Right lobe of liver (tissue), 6 donors: Measurements from ENCODE around the gene CASQ2. TPM values are rescaled to one million over a fixed set of nuclear protein-coding genes. Genes with fewer than 3 reads are reported as not detected.
A peak's percentile ranks its signal among the peaks of the same experiment; 100 is the strongest.

Experiments
- ATAC-seq, 4 donors: fragments of 200-7000 bp; cut with Tn5 transposase; one replicate each; pipeline ENCODE4 v1.9.1; 2020; ENCODE audit warnings: mild to moderate bottlenecking in 4 of 4, moderate library complexity in 4 of 4
- DNase-seq, 3 donors: peaks; one replicate each; pipeline ENCODE4 v3.0.0-alpha.2; 2020
- H3K27ac ChIP-seq, 3 donors: fragments of 200-600 bp; one replicate each; pipeline ENCODE4 v1.8.0; 2022
- H3K27me3 ChIP-seq, 2 donors: fragments of 200-600 bp; one replicate each; pipeline ENCODE4 v1.8.0; 2022
- H3K36me3 ChIP-seq, 4 donors: fragments of 200-600 bp; sonication (generic) in 1 of 4; one replicate each; pipeline versions ENCODE4 v1.5.1 to v1.8.0; 2017 to 2022; ENCODE audit warnings: control low read depth in 1 of 4
- H3K4me1 ChIP-seq, 4 donors: fragments of 200-600 bp; sonication (generic) in 1 of 4; one replicate each; pipeline versions ENCODE4 v1.5.1 to v1.8.0; 2017 to 2022; ENCODE audit warnings: control low read depth in 1 of 4
- H3K4me3 ChIP-seq, 3 donors: fragments of 200-600 bp; one replicate each; pipeline ENCODE4 v1.8.0; 2022
- H3K9me3 ChIP-seq, 4 donors: fragments of 200-600 bp; sonication (generic) in 1 of 4; one replicate each; pipeline versions ENCODE4 v1.5.1 to v1.8.0; 2017 to 2022; ENCODE audit warnings: control low read depth in 1 of 4
- POLR2A ChIP-seq: fragments of 450-650 bp; IDR thresholded peaks from one replicate; pipeline ENCODE4 v1.6.1; 2017; ENCODE audit warnings: antibody characterized with exemption, mild to moderate bottlenecking
- WGBS: methylation state at CpG from one replicate; pipeline ENCODE4 v1.1.6; 2018; ENCODE audit warnings: low coverage, low lambda C conversion rate; ENCODE audit not compliant: insufficient coverage; ENCODE audit errors: missing lambda C conversion rate; 5-methylcytosine and 5-hydroxymethylcytosine counted together
- intact Hi-C, 2 donors: fragments of 100-400 bp; cut with DNase I; formaldehyde crosslinking; loops; one replicate each; pipeline versions ENCODE4 v1.11.2 to v1.14.1; 2022
- total RNA-seq, 6 experiments: library from RNA; depleted of rRNA in 2 of 6; stranded (reverse); fragments of >200 nt in 2 of 6; fragmentation: NEBNext Ultra II Directional in 3 of 6; extraction: Animal tissue kit (Norgen Biotek cat#: 25700) in 3 of 6; gene quantifications; one replicate each; pipeline versions ENCODE4 v1.1.0 to v1.2.4, GENCODE V29; 2016 to 2023
- TF ChIP-seq, protein P1 (sequence below), 4 donors: fragments of 200-600 bp in 3 of 4; fragments of 450-650 bp in 1 of 4; IDR thresholded peaks; one replicate each; pipeline versions ENCODE4 v1.5.1 to v1.8.0; 2016 to 2022; ENCODE audit warnings: antibody characterized with exemption in 4 of 4, mild to moderate bottlenecking in 2 of 4
- donor health status: DM: no; HTN: yes; CAD: no.
- donor health status: DM: no; HTN: no; CAD: no.
- donor health status: DM: no; HTN: no; CAD: no.
- donor health status: DM: no; HTN: yes; CAD: no.
- donor health status: DM: no; HTN: yes; CAD: no.

The CASQ2 gene
- total RNA-seq, 6 experiments from 2014 or later = 0.09 to 0.44 (median 0.21) TPM; not detected in 2

DNA sequence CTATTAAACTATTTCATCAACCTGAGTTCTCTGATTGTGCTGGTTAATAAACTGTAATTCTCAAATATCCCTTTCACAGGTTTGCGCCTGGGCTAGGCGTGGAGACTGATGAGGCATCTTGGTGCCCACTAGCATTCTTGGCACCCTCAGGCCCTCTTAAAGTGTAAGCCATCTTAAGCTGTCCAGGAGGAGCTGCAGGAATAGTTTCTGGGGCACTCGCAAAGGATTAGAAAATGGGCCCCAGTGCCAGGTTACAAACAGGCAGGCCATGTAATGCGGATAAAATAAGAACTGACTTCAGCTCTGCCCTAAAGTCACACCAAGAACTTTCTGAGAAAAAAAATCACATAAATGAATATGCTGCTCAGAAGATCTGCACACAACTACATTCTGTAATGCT is 1.1 kb downstream of the CASQ2 start:
- Histone ChIP-seq H3K36me3 (no peaks in the 10 kb centered on the region), H3K4me3 (no peak overlapping the region), H3K4me1 (peaks cover 0 to 3% (median 0%) of the 10 kb centered on the region in 4 donors), H3K27me3 (no peaks in the 10 kb centered on the region), H3K9me3 (no peaks in the 10 kb centered on the region), H3K27ac (no peak overlapping the region)
- no peak for DNase-seq
- TF ChIP-seq POLR2A = no peak
- TF ChIP-seq, protein P1, sequence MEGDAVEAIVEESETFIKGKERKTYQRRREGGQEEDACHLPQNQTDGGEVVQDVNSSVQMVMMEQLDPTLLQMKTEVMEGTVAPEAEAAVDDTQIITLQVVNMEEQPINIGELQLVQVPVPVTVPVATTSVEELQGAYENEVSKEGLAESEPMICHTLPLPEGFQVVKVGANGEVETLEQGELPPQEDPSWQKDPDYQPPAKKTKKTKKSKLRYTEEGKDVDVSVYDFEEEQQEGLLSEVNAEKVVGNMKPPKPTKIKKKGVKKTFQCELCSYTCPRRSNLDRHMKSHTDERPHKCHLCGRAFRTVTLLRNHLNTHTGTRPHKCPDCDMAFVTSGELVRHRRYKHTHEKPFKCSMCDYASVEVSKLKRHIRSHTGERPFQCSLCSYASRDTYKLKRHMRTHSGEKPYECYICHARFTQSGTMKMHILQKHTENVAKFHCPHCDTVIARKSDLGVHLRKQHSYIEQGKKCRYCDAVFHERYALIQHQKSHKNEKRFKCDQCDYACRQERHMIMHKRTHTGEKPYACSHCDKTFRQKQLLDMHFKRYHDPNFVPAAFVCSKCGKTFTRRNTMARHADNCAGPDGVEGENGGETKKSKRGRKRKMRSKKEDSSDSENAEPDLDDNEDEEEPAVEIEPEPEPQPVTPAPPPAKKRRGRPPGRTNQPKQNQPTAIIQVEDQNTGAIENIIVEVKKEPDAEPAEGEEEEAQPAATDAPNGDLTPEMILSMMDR (IDR thresholded peaks at IDR 0.05) = no peak
- WGBS = 77% methylated on average over 4 of the region's 4 CpGs
- no peak for ATAC-seq
- intact Hi-C loops = loop anchor here (10.0 kb wide), 1 partner anchor 153 kb away; no protein-coding TSS in a partner anchor

DNA sequence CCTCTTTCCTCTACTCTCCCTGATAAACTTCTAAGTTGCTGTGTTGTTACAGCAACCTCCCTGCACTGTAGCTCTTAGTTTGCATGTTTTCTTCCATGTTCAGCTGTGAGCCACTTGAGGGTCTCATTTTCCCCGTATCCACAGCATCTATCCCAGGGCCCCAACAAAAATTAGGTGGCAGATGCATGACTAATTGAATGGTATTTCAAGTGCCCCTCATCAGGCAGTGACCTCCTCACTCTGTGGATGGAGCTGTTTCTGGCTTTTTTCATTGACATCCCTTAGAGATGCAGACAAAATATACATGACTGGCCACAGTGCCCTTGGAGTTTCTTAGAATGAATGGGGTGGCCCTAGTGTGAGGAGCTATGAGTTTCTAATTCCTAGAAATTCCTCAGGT is 3.4 kb downstream of the CASQ2 start:
- intact Hi-C loops = loop anchor here (10.0 kb wide), 1 partner anchor 150 kb away; no protein-coding TSS in a partner anchor

DNA sequence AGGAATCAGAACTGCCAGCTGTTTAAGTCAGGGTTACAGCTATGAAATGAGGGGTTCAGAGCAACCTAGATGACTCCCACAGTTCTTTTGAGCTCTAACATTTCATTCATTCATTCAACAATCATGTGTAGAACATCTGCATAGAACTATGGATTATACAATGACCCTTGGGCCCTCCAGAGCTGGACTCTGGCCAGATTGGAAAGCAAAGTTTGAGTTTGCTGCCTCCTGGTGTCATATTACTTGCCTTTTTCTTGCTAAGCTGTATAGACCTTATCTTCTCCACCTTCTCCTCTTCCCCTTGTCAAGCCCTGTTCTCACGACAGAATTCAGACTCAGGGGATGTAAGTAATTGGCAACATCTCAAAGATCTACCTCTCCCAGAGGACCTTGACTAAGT is 4.0 kb downstream of the CASQ2 start:
- DNase-seq = peak in 2 of 3 donors; percentile 22 to 59
- TF ChIP-seq POLR2A = no peak
- TF ChIP-seq, protein P1 (IDR thresholded peaks at IDR 0.05) = peak; percentile 38 to 54 (median 44)
- Histone ChIP-seq H3K9me3 (no peaks in the 10 kb centered on the region), H3K36me3 (no peaks in the 10 kb centered on the region), H3K4me1 (no peaks in the 10 kb centered on the region), H3K27ac (no peak overlapping the region), H3K4me3 (no peak overlapping the region), H3K27me3 (no peaks in the 10 kb centered on the region)
- intact Hi-C loops = loop anchor here (10.0 kb wide), 1 partner anchor 150 kb away; no protein-coding TSS in a partner anchor
- peak; percentile 69 to 84 (median 78) for ATAC-seq
- WGBS = 0% methylated on average over 1 of the region's 1 CpG

More for the DNA sequence above, 3.4 kb downstream of the CASQ2 start:
- H3K9me3 ChIP-seq = no peaks in the 10 kb centered on the region
- ATAC-seq (no peak), DNase-seq (no peak)
- H3K4me3 ChIP-seq = no peak overlapping the region
- no peaks in the 10 kb centered on the region for H3K36me3 ChIP-seq
- H3K4me1 ChIP-seq = no peaks in the 10 kb centered on the region
- H3K27me3 ChIP-seq = no peaks in the 10 kb centered on the region
- no peak for TF ChIP-seq POLR2A
- TF ChIP-seq, protein P1 (IDR thresholded peaks at IDR 0.05) = no peak
- H3K27ac ChIP-seq = no peak overlapping the region
- 17% methylated on average over 1 of the region's 1 CpG for WGBS

DNA sequence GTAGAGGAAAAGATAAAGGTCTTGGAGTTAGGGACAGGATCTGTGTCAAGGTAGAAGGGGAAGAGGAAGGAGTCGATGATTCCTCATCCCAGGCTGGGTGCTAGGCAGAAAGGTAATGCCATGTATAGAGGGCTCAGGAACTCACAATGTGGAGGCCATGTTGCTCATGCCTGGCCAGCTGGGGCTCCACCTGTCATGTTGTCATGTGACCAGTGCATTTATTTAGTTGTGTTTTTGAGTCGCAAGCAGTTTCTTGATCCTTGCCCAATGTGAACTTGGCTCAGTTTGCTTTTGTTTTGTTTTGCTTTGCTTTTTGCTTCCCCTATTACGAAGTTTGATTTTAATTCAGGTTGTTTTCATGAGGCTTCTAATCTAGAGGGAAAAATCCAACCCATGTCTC is 5.7 kb downstream of the CASQ2 start:
- Histone ChIP-seq H3K4me1 (no peaks in the 10 kb centered on the region), H3K27me3 (no peaks in the 10 kb centered on the region), H3K27ac (no peak overlapping the region), H3K4me3 (no peak overlapping the region), H3K9me3 (no peaks in the 10 kb centered on the region), H3K36me3 (no peaks in the 10 kb centered on the region)
- intact Hi-C loops = loop anchor here (10.0 kb wide), 1 partner anchor 148 kb away; no protein-coding TSS in a partner anchor
- ATAC-seq = no peak
- no peak for TF ChIP-seq POLR2A
- TF ChIP-seq, protein P1 (IDR thresholded peaks at IDR 0.05) = no peak
- DNase-seq = no peak
- 82% methylated on average over 3 of the region's 3 CpGs for WGBS
